Measurements from ENCODE around the gene HMX1.

GRCh38 chr4:8917868-8918783 lies 46.5 kb upstream of the HMX1 start:
- TF ChIP-seq CTCF (optimal IDR thresholded peaks at IDR 0.05 in 1 of 3, IDR thresholded peaks at IDR 0.05 in 1 of 3, conservative IDR thresholded peaks at IDR 0.05 in 1 of 3; ENCODE audit: extremely low read depth in 1 of 3, insufficient read depth in 2 of 3, low read length in 3 of 3) = peak; percentile 86 to 96 (median 90)
- no peak for TF ChIP-seq EZH2 (IDR thresholded peaks at IDR 0.05; ENCODE audit: low read length)

Measured in keratinocyte (primary cell).